Inferior parietal cortex (tissue), 1 donor: ENCODE results near the gene CDA.
"Not testable (repeated sequence)": the region's sequence is repeated elsewhere in the genome, so short reads cannot be mapped to it uniquely, and the experiment has no call there.

Experiments used
- DNase-seq: peaks from one replicate; pipeline ENCODE4 v3.0.0-alpha.2; 2016; ENCODE audit errors: extremely low spot score

The CDA gene

GRCh38 chr1:20586953-20587660, 1.8 kb upstream of the CDA start:
- DNase-seq: no peak

GRCh38 chr1:20587661-20588053, 1.2 kb upstream of the CDA start:
- no peak for DNase-seq

GRCh38 chr1:20589331-20590278, 708 bp downstream of the CDA start:
- no peak for DNase-seq

- DNase-seq: no peak
Measured at GRCh38 chr1:20590306-20590777, 1.4 kb downstream of the CDA start.

GRCh38 chr1:20593756-20594155, 4.9 kb downstream of the CDA start:
- no peak for DNase-seq

- no peak for DNase-seq
Measured at GRCh38 chr1:20594746-20595145, 5.8 kb downstream of the CDA start.

- no peak for DNase-seq
Measured at GRCh38 chr1:20596106-20596505, 7.2 kb downstream of the CDA start.

- no peak for DNase-seq
Measured at GRCh38 chr1:20597650-20598049, 8.8 kb downstream of the CDA start.

- no peak for DNase-seq
Measured at GRCh38 chr1:20600156-20600555, 11.3 kb downstream of the CDA start.

GRCh38 chr1:20601129-20601825, 12.4 kb downstream of the CDA start:
- DNase-seq: no peak

GRCh38 chr1:20602851-20603450, 14.1 kb downstream of the CDA start:
- DNase-seq: no peak

- DNase-seq: no peak
Measured at GRCh38 chr1:20603504-20604464, 14.9 kb downstream of the CDA start.

- DNase-seq: no peak
Measured at GRCh38 chr1:20604678-20605077, 15.8 kb downstream of the CDA start.

GRCh38 chr1:20606801-20607570, 18.1 kb downstream of the CDA start:
- not testable (repeated sequence) for DNase-seq

- no peak for DNase-seq
Measured at GRCh38 chr1:20609541-20609940, 20.6 kb downstream of the CDA start.

- no peak for DNase-seq
Measured at GRCh38 chr1:20610970-20611369, 22.1 kb downstream of the CDA start.

GRCh38 chr1:20611652-20612051, 22.8 kb downstream of the CDA start:
- no peak for DNase-seq

GRCh38 chr1:20612221-20612746, 23.4 kb downstream of the CDA start:
- no peak for DNase-seq

GRCh38 chr1:20614131-20614579, 25.3 kb downstream of the CDA start:
- DNase-seq: no peak
